ENCODE measurements around the gene CAP2.
A peak's percentile ranks its signal among the peaks of the same experiment; 100 is the strongest.

CAP2 gene

GRCh38 chr6:17392978-17393891 is at the start of gene CAP2:
Gene CAP2, plus strand, starts transcription at chr6:17393595. Its CDS starts 27,961 bp downstream, at chr6:17421556.
- CTCF ChIA-PET: interaction anchor here (0.5 kb wide), 1 partner anchor 443 kb away, joined by 4 read pairs; no protein-coding TSS in a partner anchor
- H3K4me1 Mint-ChIP-seq: peaks cover 4% of the 10 kb centered on the region
- DNase-seq: no peak
- H3K36me3 Mint-ChIP-seq: no peaks in the 10 kb centered on the region
- no peaks in the 10 kb centered on the region for H3K9me3 Mint-ChIP-seq
- H3K27ac Mint-ChIP-seq: no peak within 1 kb of the TSS
- peak within 1 kb of the TSS; percentile 19 for H3K4me3 Mint-ChIP-seq
- peaks cover 37% of the 10 kb centered on the region for H3K27me3 Mint-ChIP-seq

- H3K9me3 Mint-ChIP-seq: peaks cover 4% of the 10 kb centered on the region
- no peaks in the 10 kb centered on the region for H3K36me3 Mint-ChIP-seq
- H3K27ac Mint-ChIP-seq: no peak overlapping the region
- no peak overlapping the region for H3K4me3 Mint-ChIP-seq
- CTCF ChIA-PET: no interaction called here
- no peak for DNase-seq
- no peaks in the 10 kb centered on the region for H3K27me3 Mint-ChIP-seq
- H3K4me1 Mint-ChIP-seq: no peaks in the 10 kb centered on the region
Measured at GRCh38 chr6:17347012-17347411, 46.4 kb upstream of the CAP2 start.

- no peaks in the 10 kb centered on the region for H3K4me1 Mint-ChIP-seq
- CTCF ChIA-PET: no interaction called here
Measured at GRCh38 chr6:17349427-17349826, 44.0 kb upstream of the CAP2 start.

GRCh38 chr6:17352302-17352701 is 41.1 kb upstream of the CAP2 start:
- no peaks in the 10 kb centered on the region for H3K4me1 Mint-ChIP-seq
- no peaks in the 10 kb centered on the region for H3K9me3 Mint-ChIP-seq
- no peak for DNase-seq
- no peak overlapping the region for H3K4me3 Mint-ChIP-seq
- H3K27ac Mint-ChIP-seq: no peak overlapping the region
- CTCF ChIA-PET: no interaction called here
- H3K36me3 Mint-ChIP-seq: no peaks in the 10 kb centered on the region
- H3K27me3 Mint-ChIP-seq: no peaks in the 10 kb centered on the region

More at GRCh38 chr6:17349427-17349826, 44.0 kb upstream of the CAP2 start:
- Mint-ChIP-seq H3K36me3 (no peaks in the 10 kb centered on the region), H3K27me3 (no peaks in the 10 kb centered on the region), H3K4me3 (no peak overlapping the region), H3K27ac (no peak overlapping the region), H3K9me3 (no peaks in the 10 kb centered on the region)
- no peak for DNase-seq

GRCh38 chr6:17353440-17354175 is 39.8 kb upstream of the CAP2 start:
- Mint-ChIP-seq H3K4me3 (no peak overlapping the region), H3K4me1 (no peaks in the 10 kb centered on the region), H3K9me3 (no peaks in the 10 kb centered on the region), H3K27ac (no peak overlapping the region), H3K27me3 (no peaks in the 10 kb centered on the region), H3K36me3 (no peaks in the 10 kb centered on the region)
- CTCF ChIA-PET: no interaction called here
- DNase-seq: no peak

- Mint-ChIP-seq H3K4me3 (no peak overlapping the region), H3K4me1 (no peaks in the 10 kb centered on the region), H3K9me3 (no peaks in the 10 kb centered on the region), H3K36me3 (no peaks in the 10 kb centered on the region), H3K27ac (no peak overlapping the region), H3K27me3 (no peaks in the 10 kb centered on the region)
- DNase-seq: no peak
- CTCF ChIA-PET: no interaction called here
Measured at GRCh38 chr6:17354700-17355403, 38.5 kb upstream of the CAP2 start.

- H3K27me3 Mint-ChIP-seq: no peaks in the 10 kb centered on the region
- no peak for DNase-seq
- H3K4me1 Mint-ChIP-seq: no peaks in the 10 kb centered on the region
- no peak overlapping the region for H3K27ac Mint-ChIP-seq
- CTCF ChIA-PET: no interaction called here
- H3K9me3 Mint-ChIP-seq: no peaks in the 10 kb centered on the region
- H3K36me3 Mint-ChIP-seq: no peaks in the 10 kb centered on the region
- H3K4me3 Mint-ChIP-seq: no peak overlapping the region
Measured at GRCh38 chr6:17355404-17355774, 38.0 kb upstream of the CAP2 start.

- CTCF ChIA-PET: no interaction called here
- no peak for DNase-seq
- Mint-ChIP-seq H3K4me3 (no peak overlapping the region), H3K9me3 (no peaks in the 10 kb centered on the region), H3K27ac (no peak overlapping the region), H3K27me3 (no peaks in the 10 kb centered on the region), H3K4me1 (no peaks in the 10 kb centered on the region), H3K36me3 (no peaks in the 10 kb centered on the region)
Measured at GRCh38 chr6:17358515-17358914, 34.9 kb upstream of the CAP2 start.

- H3K27me3 Mint-ChIP-seq: no peaks in the 10 kb centered on the region
- CTCF ChIA-PET: no interaction called here
- no peak overlapping the region for H3K4me3 Mint-ChIP-seq
- no peak for DNase-seq
- no peaks in the 10 kb centered on the region for H3K9me3 Mint-ChIP-seq
- no peaks in the 10 kb centered on the region for H3K36me3 Mint-ChIP-seq
- no peak overlapping the region for H3K27ac Mint-ChIP-seq
- no peaks in the 10 kb centered on the region for H3K4me1 Mint-ChIP-seq
Measured at GRCh38 chr6:17360564-17360963, 32.8 kb upstream of the CAP2 start.

- Mint-ChIP-seq H3K36me3 (no peaks in the 10 kb centered on the region), H3K9me3 (no peaks in the 10 kb centered on the region), H3K4me3 (no peak overlapping the region), H3K27ac (no peak overlapping the region), H3K27me3 (no peaks in the 10 kb centered on the region), H3K4me1 (no peaks in the 10 kb centered on the region)
- no peak for DNase-seq
- CTCF ChIA-PET: no interaction called here
Measured at GRCh38 chr6:17361013-17361412, 32.4 kb upstream of the CAP2 start.

GRCh38 chr6:17365961-17366360 is 27.4 kb upstream of the CAP2 start:
- no peak overlapping the region for H3K27ac Mint-ChIP-seq
- no peaks in the 10 kb centered on the region for H3K4me1 Mint-ChIP-seq
- no peak for DNase-seq
- no peaks in the 10 kb centered on the region for H3K27me3 Mint-ChIP-seq
- CTCF ChIA-PET: no interaction called here
- H3K36me3 Mint-ChIP-seq: no peaks in the 10 kb centered on the region
- H3K4me3 Mint-ChIP-seq: no peak overlapping the region
- peaks cover 1% of the 10 kb centered on the region for H3K9me3 Mint-ChIP-seq

GRCh38 chr6:17367868-17368267 is 25.5 kb upstream of the CAP2 start:
- CTCF ChIA-PET: no interaction called here
- H3K36me3 Mint-ChIP-seq: no peaks in the 10 kb centered on the region
- peaks cover 1% of the 10 kb centered on the region for H3K9me3 Mint-ChIP-seq
- no peak overlapping the region for H3K4me3 Mint-ChIP-seq
- H3K27me3 Mint-ChIP-seq: no peaks in the 10 kb centered on the region
- H3K4me1 Mint-ChIP-seq: no peaks in the 10 kb centered on the region
- H3K27ac Mint-ChIP-seq: no peak overlapping the region
- no peak for DNase-seq

GRCh38 chr6:17381424-17382147 is 11.8 kb upstream of the CAP2 start:
- Mint-ChIP-seq H3K9me3 (no peaks in the 10 kb centered on the region), H3K27ac (no peak overlapping the region), H3K36me3 (no peaks in the 10 kb centered on the region), H3K4me3 (no peak overlapping the region), H3K27me3 (no peaks in the 10 kb centered on the region), H3K4me1 (no peaks in the 10 kb centered on the region)
- CTCF ChIA-PET: no interaction called here
- DNase-seq: no peak

GRCh38 chr6:17385660-17386059 is 7.7 kb upstream of the CAP2 start:
- Mint-ChIP-seq H3K36me3 (no peaks in the 10 kb centered on the region), H3K4me3 (no peak overlapping the region), H3K9me3 (no peaks in the 10 kb centered on the region), H3K27me3 (no peaks in the 10 kb centered on the region), H3K4me1 (no peaks in the 10 kb centered on the region), H3K27ac (no peak overlapping the region)
- CTCF ChIA-PET: no interaction called here
- DNase-seq: no peak

All from activated naive CD4-positive, alpha-beta T cell treated with anti-CD3 and anti-CD28 coated beads, Interleukin-2, amount 10 ng/mL, durations not matched to agents 7 days and 5 days (primary cell).